ENCODE data around the gene OR5B2.
A peak's percentile ranks its signal among the peaks of the same experiment; 100 is the strongest.
"Not testable (repeated sequence)": the region's sequence is repeated elsewhere in the genome, so short reads cannot be mapped to it uniquely, and the experiment has no call there.

Gene OR5B2

GRCh38 chr11:58428021-58428420, at the start of gene OR5B2:
Gene OR5B2, minus strand, starts transcription at chr11:58428121. Its CDS starts 4,860 bp downstream, at chr11:58423261.
- no peak for DNase-seq

- peak in 1 of 2 experiments; percentile 4 for DNase-seq
These were observed 44.0 kb upstream of the OR5B2 start for GRCh38 chr11:58471892-58472291.

DNA sequence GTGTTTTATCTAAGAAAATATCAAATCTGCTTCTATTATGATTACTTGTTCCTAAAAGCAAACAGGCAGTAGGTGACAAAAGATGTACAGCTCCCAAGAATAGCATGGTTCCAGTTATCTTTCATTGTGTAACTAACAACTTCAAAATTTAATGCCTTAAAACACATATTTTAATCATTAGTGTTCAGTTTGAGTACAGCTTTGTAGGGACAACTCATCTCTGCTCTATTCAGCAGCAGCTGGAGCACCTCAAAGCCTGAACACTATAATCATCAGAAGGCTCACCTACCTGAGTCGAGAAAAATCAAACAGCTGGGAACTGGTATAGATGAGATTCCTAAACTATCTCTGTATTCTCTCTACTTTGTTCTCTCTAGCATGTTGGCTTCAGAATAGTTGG, 38.4 kb upstream of the OR5B2 start:
- no peak for DNase-seq

DNA sequence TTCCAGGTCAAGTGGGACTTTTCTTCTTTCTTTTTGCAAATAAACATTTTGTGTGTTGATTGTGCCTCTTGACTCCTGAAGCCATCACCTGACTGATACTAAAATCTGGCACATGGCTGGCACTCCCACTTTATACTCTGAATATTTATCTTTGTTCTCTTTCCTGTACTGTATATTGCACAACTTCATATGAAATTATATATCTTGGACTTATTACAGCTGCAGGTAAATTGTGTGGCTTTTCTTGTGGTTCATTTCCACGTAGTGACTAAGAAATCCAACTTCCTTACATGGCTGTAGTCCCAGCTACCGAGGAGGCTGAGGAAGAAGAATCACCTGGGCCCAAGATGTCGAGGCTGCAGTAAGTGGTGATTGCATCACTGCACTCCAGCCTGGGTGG, 37.8 kb upstream of the OR5B2 start:
- no peak for DNase-seq

- DNase-seq: no peak
These were observed 23.7 kb upstream of the OR5B2 start for GRCh38 chr11:58451585-58451984.

- no peak for DNase-seq
These were observed 18.4 kb upstream of the OR5B2 start for GRCh38 chr11:58446294-58446693.

- no peak for DNase-seq
These were observed 16.4 kb upstream of the OR5B2 start for GRCh38 chr11:58444300-58444699.

GRCh38 chr11:58442136-58442535, 14.2 kb upstream of the OR5B2 start, which contains the start of gene OR5B12:
Gene OR5B12, minus strand, starts transcription at chr11:58442236. Its CDS starts 2,085 bp downstream, at chr11:58440151.
- DNase-seq: no peak

GRCh38 chr11:58438486-58438885, 10.6 kb upstream of the OR5B2 start:
- DNase-seq: no peak

DNA sequence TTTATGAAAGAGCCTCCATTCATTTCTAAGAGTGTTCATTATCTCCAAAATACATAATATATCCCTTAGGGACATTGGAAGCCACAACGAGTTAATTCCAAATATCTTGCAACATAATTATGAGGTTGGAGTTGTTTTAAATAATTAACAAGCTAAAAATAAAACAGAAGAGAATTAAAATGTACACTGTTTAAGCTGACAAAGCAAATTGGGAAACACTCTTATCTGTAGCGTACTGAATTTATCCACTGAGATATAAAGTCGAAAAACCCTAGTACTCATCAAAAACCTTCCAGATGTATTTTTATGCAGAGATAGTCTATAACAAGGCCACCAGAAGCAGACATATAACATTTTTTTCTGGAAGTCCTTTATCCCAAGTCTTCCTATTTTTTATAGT, 6.3 kb upstream of the OR5B2 start:
- no peak for DNase-seq

DNA sequence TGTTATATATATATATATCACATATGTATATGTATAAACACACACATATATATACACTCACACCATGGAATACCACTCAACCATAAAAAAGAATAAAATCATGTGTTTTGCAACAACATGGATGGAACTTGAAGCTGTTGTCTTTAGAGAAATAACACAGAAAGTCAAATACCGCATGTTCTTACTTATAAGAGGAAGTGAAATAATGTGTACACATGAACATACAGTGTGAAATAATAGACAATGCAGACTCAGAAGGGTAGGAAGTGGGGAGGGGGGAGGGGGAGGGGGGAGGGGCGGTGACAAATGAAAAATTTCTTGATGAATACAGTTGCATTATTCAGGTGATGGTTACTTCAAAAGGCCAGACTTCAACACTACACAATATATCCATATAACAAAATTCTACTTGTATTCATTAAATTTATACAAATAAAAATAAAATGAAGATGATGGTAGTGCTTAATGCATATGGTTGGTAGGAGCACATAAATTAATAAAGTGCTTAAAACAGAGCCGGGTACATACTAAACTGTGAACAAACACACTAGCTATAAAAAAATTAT, 5.8 kb upstream of the OR5B2 start:
- no peak for DNase-seq

- DNase-seq: no peak
These were observed 1.4 kb upstream of the OR5B2 start for GRCh38 chr11:58429273-58429672.

- DNase-seq: no peak
These were observed 21.1 kb downstream of the OR5B2 start, which contains the start of gene OR5B3 for GRCh38 chr11:58406774-58407173. Gene OR5B3, minus strand, starts transcription at chr11:58406874. Its CDS starts 3,465 bp downstream, at chr11:58403409.

- DNase-seq: not testable (repeated sequence)
These were observed 28.3 kb downstream of the OR5B2 start for GRCh38 chr11:58399622-58400021.

DNA sequence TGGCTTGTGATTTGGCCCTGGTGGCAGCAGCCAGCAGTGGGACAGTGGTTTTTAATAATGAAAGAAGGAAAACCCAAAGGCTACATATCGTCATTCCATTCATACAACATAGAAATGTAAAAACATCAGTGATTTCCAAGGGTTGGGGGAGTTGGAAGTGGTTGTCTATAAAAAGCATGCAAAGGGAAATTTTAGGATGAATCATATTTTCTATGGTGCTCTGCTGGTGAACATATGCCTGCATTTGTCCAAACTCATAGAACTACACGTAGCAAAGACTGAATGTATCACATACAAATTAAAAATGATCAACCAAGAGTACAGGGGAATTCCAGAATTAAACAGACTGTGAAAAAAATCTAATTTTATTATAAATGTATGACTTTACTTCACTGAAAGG, 32.3 kb downstream of the OR5B2 start:
- no peak for DNase-seq

DNA sequence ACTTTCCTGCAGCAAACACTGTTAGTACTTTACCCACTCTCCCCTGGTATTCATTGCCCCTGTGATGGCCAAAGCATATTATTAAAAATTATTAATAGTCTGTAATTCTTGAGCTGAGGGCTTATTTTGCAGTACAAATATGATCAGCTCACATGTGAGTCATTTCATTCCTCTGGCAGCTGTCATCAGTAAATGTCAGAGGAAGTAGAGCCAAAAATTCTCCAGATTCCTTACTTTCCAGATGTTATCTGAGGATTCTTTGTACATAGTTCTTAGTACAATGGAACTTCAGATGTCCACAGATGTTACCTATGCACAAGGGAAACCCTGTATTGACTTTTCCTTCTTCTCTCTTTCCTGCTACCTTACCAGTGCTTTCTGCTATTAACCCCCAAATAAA, 33.7 kb downstream of the OR5B2 start:
- DNase-seq: peak; percentile 36 to 80

DNA sequence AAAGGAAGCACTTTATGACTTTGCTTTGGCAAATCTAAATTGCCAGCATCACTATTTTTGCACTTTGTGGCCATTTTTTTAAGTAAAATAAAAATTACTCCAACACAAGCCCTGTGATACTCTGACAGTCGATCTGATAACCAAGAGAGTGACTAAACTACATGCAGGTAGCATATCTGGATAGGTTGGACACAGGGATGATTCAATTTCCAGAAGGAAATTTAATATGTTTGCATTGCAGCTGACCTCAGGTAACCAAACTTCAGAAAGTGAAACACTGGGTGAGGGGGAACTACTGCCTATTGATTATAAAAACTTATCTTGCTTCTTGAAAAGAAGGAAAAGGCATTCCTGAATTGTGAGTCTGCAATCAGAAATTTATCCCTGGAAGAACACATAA, 35.2 kb downstream of the OR5B2 start:
- no peak for DNase-seq

DNA sequence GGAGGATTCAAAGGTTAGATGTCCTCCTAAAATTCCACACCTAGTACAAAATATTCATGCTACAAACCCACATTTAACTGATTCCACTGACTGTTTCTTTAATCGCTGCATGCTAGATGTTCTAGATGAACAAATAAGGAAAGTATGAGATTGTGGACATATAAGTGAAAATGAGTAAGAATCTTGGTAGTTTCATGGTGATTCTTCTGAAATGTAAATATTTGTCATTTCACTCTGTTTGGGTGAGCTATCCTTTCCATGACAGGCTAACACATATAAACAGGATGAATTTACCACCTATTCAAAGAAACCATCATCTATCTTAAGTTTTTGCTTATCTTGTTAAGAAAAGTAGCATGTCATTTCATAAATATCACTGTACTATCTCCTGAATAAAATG, 36.0 kb downstream of the OR5B2 start:
- no peak for DNase-seq

DNA sequence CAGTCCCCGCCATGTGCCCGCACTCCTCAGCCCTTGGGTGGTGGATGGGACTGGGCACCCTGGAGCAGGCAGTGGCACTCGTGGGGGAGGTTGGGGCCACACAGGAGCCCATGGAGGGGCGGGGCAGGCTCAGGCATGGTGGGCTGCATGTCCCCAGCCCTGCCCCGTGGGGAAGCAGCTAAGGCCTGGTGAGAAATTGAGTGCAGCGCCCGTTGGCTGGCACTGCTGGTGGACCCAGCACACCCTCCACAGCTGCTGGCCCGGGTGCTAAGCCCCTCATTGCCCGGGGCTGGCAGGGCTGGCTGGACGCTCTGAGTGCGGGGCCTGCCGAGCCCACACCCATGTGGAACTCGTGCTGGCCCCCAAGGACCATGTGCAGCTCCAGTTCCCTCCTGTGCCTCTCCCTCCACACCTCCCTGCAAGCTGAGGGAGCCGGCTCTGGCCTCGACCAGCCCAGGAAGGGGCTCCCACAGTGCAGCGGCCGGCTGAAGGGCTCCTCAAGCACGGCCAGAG, 37.3 kb downstream of the OR5B2 start:
- no peak for DNase-seq

Data from SW 1271 (cell line).